GM23248 (cell line): ENCODE measurements around the gene USE1. TPM values are rescaled to one million over a fixed set of nuclear protein-coding genes. Genes with fewer than 3 reads are reported as not detected.

ENCODE experiments used
- DNase-seq: peaks from one replicate; pipeline ENCODE4 v3.0.0-alpha.2; 2015
- H2AFZ ChIP-seq: fragments of 200-600 bp; sonication (generic); 2 replicates; pipeline ENCODE4 v1.6.1; 2016; ENCODE audit warnings: antibody characterized with exemption
- H3F3A ChIP-seq: fragments of 200-600 bp; sonication (generic); 2 replicates; pipeline ENCODE4 v1.6.1; 2016; ENCODE audit warnings: mild to moderate bottlenecking, antibody characterized with exemption, mixed run types; ENCODE audit not compliant: insufficient read depth
- H3K27ac ChIP-seq: fragments of 200-600 bp; sonication (generic); 2 replicates; pipeline ENCODE4 v1.5.1; 2016; ENCODE audit warnings: mild to moderate bottlenecking
- H3K27me3 ChIP-seq: fragments of 200-600 bp; sonication (generic); replicated peaks from 2 replicates; pipeline ENCODE4 v1.6.1; 2016; ENCODE audit warnings: mild to moderate bottlenecking; ENCODE audit not compliant: insufficient read depth
- H3K36me3 ChIP-seq: fragments of 200-600 bp; sonication (generic); 2 replicates; pipeline ENCODE4 v1.6.1; 2016; ENCODE audit warnings: low read depth, mild to moderate bottlenecking
- H3K4me1 ChIP-seq: fragments of 200-600 bp; sonication (generic); 2 replicates; pipeline ENCODE4 v1.6.1; 2016; ENCODE audit warnings: mild to moderate bottlenecking; ENCODE audit not compliant: insufficient read depth
- H3K4me2 ChIP-seq: fragments of 200-600 bp; sonication (generic); one replicate; pipeline ENCODE4 v1.6.1; 2016; ENCODE audit warnings: mild to moderate bottlenecking; ENCODE audit not compliant: unreplicated experiment
- H3K4me3 ChIP-seq: fragments of 200-600 bp; sonication (generic); 2 replicates; pipeline ENCODE4 v1.5.1; 2016; ENCODE audit warnings: mild to moderate bottlenecking
- H3K79me2 ChIP-seq: fragments of 200-600 bp; sonication (generic); 2 replicates; pipeline ENCODE4 v1.6.1; 2016; ENCODE audit warnings: mild to moderate bottlenecking; ENCODE audit not compliant: insufficient read depth
- H3K9ac ChIP-seq: fragments of 200-600 bp; sonication (generic); 2 replicates; pipeline ENCODE4 v1.6.1; 2016; ENCODE audit warnings: mild to moderate bottlenecking
- H3K9me2 ChIP-seq: fragments of 200-600 bp; sonication (generic); 2 replicates; pipeline ENCODE4 v1.6.1; 2016; ENCODE audit warnings: mixed run types, mild to moderate bottlenecking, moderate library complexity; ENCODE audit not compliant: insufficient read depth
- H3K9me3 ChIP-seq: fragments of 200-600 bp; sonication (generic); one replicate; pipeline ENCODE4 v1.6.1; 2017; ENCODE audit warnings: low read depth
- H4K20me1 ChIP-seq: fragments of 200-600 bp; sonication (generic); 2 replicates; pipeline ENCODE4 v1.6.0; 2016; ENCODE audit not compliant: insufficient read depth
- EZH2 ChIP-seq: fragments of 200-600 bp; sonication (generic); IDR thresholded peaks from 2 replicates; pipeline ENCODE4 v1.6.1; 2018; ENCODE audit warnings: antibody characterized with exemption, mild to moderate bottlenecking; ENCODE audit not compliant: insufficient read depth, poor library complexity, severe bottlenecking
- EZH2phosphoT487 ChIP-seq: fragments of 200-600 bp; sonication (generic); IDR thresholded peaks from 2 replicates; pipeline ENCODE4 v1.6.1; 2018; ENCODE audit warnings: antibody characterized with exemption, moderate library complexity, mild to moderate bottlenecking, low read depth; ENCODE audit not compliant: insufficient read depth
- WGBS, 2 experiments: methylation state at CpG; one replicate each; pipeline ENCODE4 v1.1.6; 2015 to 2017; ENCODE audit warnings: low lambda C conversion rate in 2 of 2, low coverage in 1 of 2; ENCODE audit errors: missing lambda C conversion rate in 2 of 2; 5-methylcytosine and 5-hydroxymethylcytosine counted together
- in situ Hi-C: fragments of 300-500 bp; cut with MboI; formaldehyde crosslinking; loops from 2 replicates; pipeline ENCODE4 v1.15.0; 2020
- polyA plus RNA-seq: library from polyadenylated mRNA; unstranded; fragments of >200 nt; fragmentation: Nextera tagmentation; extraction: Ambion mirVana; gene quantifications from 2 replicates; pipeline ENCODE4 v1.2.1, GENCODE V29; 2016
- total RNA-seq: library from RNA; depleted of rRNA; stranded (reverse); fragments of >200 nt; shearing (Covaris generic); gene quantifications from 2 replicates; pipeline ENCODE4 v1.2.3, GENCODE V29; 2014

Gene USE1
- total and polyA plus RNA-seq, 2 experiments from 2014 or later: 13.2 to 29.6 TPM

DNA sequence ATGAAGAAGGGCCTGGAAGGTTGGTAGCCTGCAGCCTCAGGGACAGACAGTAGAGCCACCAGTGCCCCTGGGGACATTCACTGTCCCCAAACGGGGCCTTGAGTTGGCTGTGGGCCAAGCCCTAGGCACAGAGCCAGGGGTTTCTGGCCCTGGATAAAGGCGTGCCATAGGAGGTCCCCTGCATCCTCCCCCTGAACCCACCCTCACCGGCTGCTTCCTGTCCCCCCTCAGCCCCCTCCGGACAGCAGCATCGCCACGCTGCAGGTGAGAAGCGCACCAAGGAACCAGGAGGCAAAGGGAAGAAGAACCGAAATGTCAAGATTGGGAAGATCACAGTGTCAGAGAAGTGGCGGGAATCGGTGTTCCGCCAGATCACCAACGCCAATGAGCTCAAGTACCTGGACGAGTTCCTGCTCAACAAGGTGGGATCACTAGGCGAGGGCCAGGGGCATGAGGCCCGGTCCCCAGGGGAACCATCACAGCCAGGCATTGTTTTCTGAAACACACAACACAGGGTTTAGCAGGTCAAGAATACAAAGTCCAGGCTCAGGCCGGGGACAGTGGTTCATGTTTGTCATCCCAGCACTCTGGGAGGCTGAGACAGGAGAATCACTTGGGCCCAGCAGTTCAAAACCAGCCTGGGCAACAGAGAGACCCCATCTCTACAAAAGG lies 14.6 kb upstream of the USE1 start:
- no peaks in the 10 kb centered on the region for H3K4me1 ChIP-seq
- no peaks in the 10 kb centered on the region; the same call in 1 of the 2 replicates for H3K79me2 ChIP-seq
- H2AFZ ChIP-seq: no peak overlapping the region
- WGBS, 2 experiments: 84 to 96% methylated on average over 13 to 16 of the region's 16 CpGs
- no peaks in the 10 kb centered on the region for H3K27me3 ChIP-seq
- TF ChIP-seq EZH2phosphoT487: no peak
- no peak for TF ChIP-seq EZH2
- H3K9me2 ChIP-seq: no peaks in the 10 kb centered on the region
- H4K20me1 ChIP-seq: no peaks in the 10 kb centered on the region
- H3K36me3 ChIP-seq: peaks cover 33% of the 10 kb centered on the region
- DNase-seq: no peak
- H3K27ac ChIP-seq: no peak overlapping the region
- no peak overlapping the region for H3K9ac ChIP-seq
- H3K4me3 ChIP-seq: no peak overlapping the region
- in situ Hi-C loops: no loop called here
- no peak overlapping the region for H3K4me2 ChIP-seq
- H3K9me3 ChIP-seq: no peaks in the 10 kb centered on the region
- H3F3A ChIP-seq: no peaks in the 10 kb centered on the region; the same call in 1 of the 2 replicates

DNA sequence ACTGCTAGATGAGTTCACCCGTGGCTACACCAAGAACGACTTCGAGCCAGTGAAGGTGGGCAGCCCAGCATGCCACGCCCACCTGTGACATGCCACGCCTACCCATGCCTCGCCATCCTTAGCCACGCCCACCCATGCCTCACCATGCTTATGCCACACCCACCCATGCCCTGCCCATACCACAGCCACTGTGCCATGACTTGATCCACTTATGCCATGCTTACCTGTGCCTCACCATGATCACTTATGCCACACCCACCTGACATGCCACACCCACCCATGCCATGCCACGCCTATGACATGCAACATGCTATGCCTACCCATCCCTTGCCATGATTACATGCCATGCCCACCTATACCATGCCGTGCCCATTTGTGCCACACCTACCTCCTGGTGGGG lies 12.9 kb upstream of the USE1 start:
- 80 to 84% methylated on average over 9 of the region's 9 CpGs for WGBS, 2 experiments
- no peaks in the 10 kb centered on the region; the same call in 1 of the 2 replicates for H3F3A ChIP-seq
- TF ChIP-seq EZH2 (no peak), EZH2phosphoT487 (no peak)
- H2AFZ ChIP-seq: no peak overlapping the region
- no peak overlapping the region for H3K27ac ChIP-seq
- no peaks in the 10 kb centered on the region for H3K4me1 ChIP-seq
- no peaks in the 10 kb centered on the region for H3K9me3 ChIP-seq
- peak; percentile 69 for DNase-seq
- H3K9me2 ChIP-seq: no peaks in the 10 kb centered on the region
- peaks cover 33% of the 10 kb centered on the region for H3K36me3 ChIP-seq
- no peaks in the 10 kb centered on the region for H3K27me3 ChIP-seq
- H3K4me3 ChIP-seq: no peak overlapping the region
- H3K9ac ChIP-seq: no peak overlapping the region
- H3K4me2 ChIP-seq: no peak overlapping the region
- no peaks in the 10 kb centered on the region for H4K20me1 ChIP-seq
- H3K79me2 ChIP-seq: no peaks in the 10 kb centered on the region
- in situ Hi-C loops: no loop called here

DNA sequence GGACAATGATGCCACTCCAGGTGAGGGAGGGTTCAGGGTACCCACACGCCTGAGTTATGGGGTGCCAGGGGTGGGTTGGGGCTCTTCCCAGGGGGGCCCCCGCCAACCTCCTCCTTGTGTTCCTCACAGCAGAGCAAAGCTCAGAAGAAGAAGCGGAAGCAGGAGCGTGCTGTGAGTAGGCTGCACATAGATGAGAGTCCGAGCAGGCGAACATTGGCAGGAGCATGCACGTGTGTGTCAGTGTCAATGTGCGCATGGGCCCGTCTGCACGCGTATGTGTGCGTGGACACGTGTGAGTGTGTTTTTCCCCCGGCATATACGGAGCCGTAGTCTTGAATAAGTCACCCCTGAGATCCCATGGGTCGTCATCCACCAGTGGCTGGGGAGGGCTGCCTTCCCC lies 12.4 kb upstream of the USE1 start:
- in situ Hi-C loops: no loop called here
- no peak overlapping the region for H3K4me3 ChIP-seq
- no peak overlapping the region for H3K4me2 ChIP-seq
- 87 to 95% methylated on average over 6 to 17 of the region's 17 CpGs for WGBS, 2 experiments
- H3K9me3 ChIP-seq: no peaks in the 10 kb centered on the region
- peaks cover 36% of the 10 kb centered on the region for H3K36me3 ChIP-seq
- H3K79me2 ChIP-seq: no peaks in the 10 kb centered on the region
- TF ChIP-seq EZH2 (no peak), EZH2phosphoT487 (no peak)
- H3K4me1 ChIP-seq: no peaks in the 10 kb centered on the region
- H4K20me1 ChIP-seq: no peaks in the 10 kb centered on the region
- no peak overlapping the region for H3K9ac ChIP-seq
- H3K27ac ChIP-seq: no peak overlapping the region
- H3K27me3 ChIP-seq: no peaks in the 10 kb centered on the region
- DNase-seq: no peak
- H3F3A ChIP-seq: peaks cover 2% of the 10 kb centered on the region; the same call in 1 of the 2 replicates
- no peaks in the 10 kb centered on the region for H3K9me2 ChIP-seq
- H2AFZ ChIP-seq: no peak overlapping the region

- no peaks in the 10 kb centered on the region for H4K20me1 ChIP-seq
These were observed 9.7 kb upstream of the USE1 start for GRCh38 chr19:17205237-17206140.

More at GRCh38 chr19:17205237-17206140, 9.7 kb upstream of the USE1 start:
- H3K27me3 ChIP-seq: no peaks in the 10 kb centered on the region
- no peak overlapping the region for H3K4me3 ChIP-seq
- no peaks in the 10 kb centered on the region for H3K79me2 ChIP-seq
- H3F3A ChIP-seq: peaks cover 3% of the 10 kb centered on the region
- H3K27ac ChIP-seq: no peak overlapping the region
- TF ChIP-seq EZH2phosphoT487 (no peak), EZH2 (no peak)
- in situ Hi-C loops: no loop called here
- no peaks in the 10 kb centered on the region for H3K4me1 ChIP-seq
- no peaks in the 10 kb centered on the region for H3K9me3 ChIP-seq
- H3K9me2 ChIP-seq: no peaks in the 10 kb centered on the region
- H3K9ac ChIP-seq: no peak overlapping the region
- no peak overlapping the region for H3K4me2 ChIP-seq
- 84 to 86% methylated on average over 24 to 26 of the region's 27 CpGs for WGBS, 2 experiments
- H2AFZ ChIP-seq: no peak overlapping the region
- peak; percentile 69 for DNase-seq
- H3K36me3 ChIP-seq: peaks cover 33% of the 10 kb centered on the region
